Upper lobe of right lung (tissue), 1 donor: Measurements from ENCODE around the gene TRAK2. TPM values are rescaled to one million over a fixed set of nuclear protein-coding genes. Genes with fewer than 3 reads are reported as not detected.

Experiments
- ATAC-seq: fragments of 200-7000 bp; cut with Tn5 transposase; one replicate; pipeline ENCODE4 v1.9.1; 2020; ENCODE audit warnings: mild to moderate bottlenecking, moderate library complexity
- DNase-seq: peaks from one replicate; pipeline ENCODE4 v3.0.0-alpha.2; 2020
- H3K27ac ChIP-seq: fragments of 200-600 bp; one replicate; pipeline ENCODE4 v1.8.0; 2022
- H3K27me3 ChIP-seq: fragments of 200-600 bp; one replicate; pipeline ENCODE4 v1.8.0; 2022; ENCODE audit warnings: mild to moderate bottlenecking
- H3K36me3 ChIP-seq: fragments of 200-600 bp; one replicate; pipeline ENCODE4 v1.8.0; 2022
- H3K4me1 ChIP-seq: fragments of 200-600 bp; one replicate; pipeline ENCODE4 v1.8.0; 2022
- H3K4me3 ChIP-seq: fragments of 200-600 bp; one replicate; pipeline ENCODE4 v1.8.0; 2022; ENCODE audit warnings: mild to moderate bottlenecking
- H3K9me3 ChIP-seq: fragments of 200-600 bp; one replicate; pipeline ENCODE4 v1.8.0; 2022
- intact Hi-C: fragments of 100-400 bp; cut with DNase I; formaldehyde crosslinking; loops from one replicate; pipeline ENCODE4 v1.11.0; 2022
- total RNA-seq: library from RNA; stranded (reverse); fragmentation: NEBNext Ultra II Directional; extraction: Animal tissue kit (Norgen Biotek cat#: 25700); gene quantifications from one replicate; pipeline ENCODE4 v1.2.1, GENCODE V29; 2021
- TF ChIP-seq, protein P1 (sequence below): fragments of 200-600 bp; IDR thresholded peaks from one replicate; pipeline ENCODE4 v1.8.0; 2022; ENCODE audit warnings: antibody characterized with exemption
- donor health status: DM: no; HTN: yes; CAD: no; lungs with severe emphysema.

Gene TRAK2
- total RNA-seq, 1 donor from 2014 or later: 78.0 TPM

DNA sequence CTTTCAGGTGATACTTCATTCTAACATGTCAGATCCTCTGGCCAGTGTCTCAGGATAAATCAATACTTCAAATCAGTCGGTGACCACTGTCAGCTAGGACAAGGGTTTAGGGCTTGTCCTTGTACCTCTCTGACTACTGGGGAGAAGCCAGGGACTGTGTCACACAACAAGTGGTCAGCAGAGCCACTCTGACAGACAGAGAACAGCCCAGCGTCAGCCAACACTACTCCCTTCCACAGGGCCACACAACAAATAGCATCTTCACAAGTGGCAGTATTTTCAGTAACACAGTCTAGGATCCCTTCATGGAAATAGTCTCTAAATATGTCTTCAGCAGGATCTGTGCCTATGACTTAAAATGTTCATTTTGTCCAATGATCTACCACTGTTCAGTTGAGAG, 108.3 kb downstream of the TRAK2 start:
- intact Hi-C loops: no loop called here
- no peaks in the 10 kb centered on the region for H3K27me3 ChIP-seq
- H3K4me3 ChIP-seq: no peak overlapping the region
- peaks cover 4% of the 10 kb centered on the region for H3K36me3 ChIP-seq
- H3K9me3 ChIP-seq: no peaks in the 10 kb centered on the region
- no peaks in the 10 kb centered on the region for H3K4me1 ChIP-seq
- DNase-seq: no peak
- ATAC-seq: no peak
- TF ChIP-seq, protein P1, sequence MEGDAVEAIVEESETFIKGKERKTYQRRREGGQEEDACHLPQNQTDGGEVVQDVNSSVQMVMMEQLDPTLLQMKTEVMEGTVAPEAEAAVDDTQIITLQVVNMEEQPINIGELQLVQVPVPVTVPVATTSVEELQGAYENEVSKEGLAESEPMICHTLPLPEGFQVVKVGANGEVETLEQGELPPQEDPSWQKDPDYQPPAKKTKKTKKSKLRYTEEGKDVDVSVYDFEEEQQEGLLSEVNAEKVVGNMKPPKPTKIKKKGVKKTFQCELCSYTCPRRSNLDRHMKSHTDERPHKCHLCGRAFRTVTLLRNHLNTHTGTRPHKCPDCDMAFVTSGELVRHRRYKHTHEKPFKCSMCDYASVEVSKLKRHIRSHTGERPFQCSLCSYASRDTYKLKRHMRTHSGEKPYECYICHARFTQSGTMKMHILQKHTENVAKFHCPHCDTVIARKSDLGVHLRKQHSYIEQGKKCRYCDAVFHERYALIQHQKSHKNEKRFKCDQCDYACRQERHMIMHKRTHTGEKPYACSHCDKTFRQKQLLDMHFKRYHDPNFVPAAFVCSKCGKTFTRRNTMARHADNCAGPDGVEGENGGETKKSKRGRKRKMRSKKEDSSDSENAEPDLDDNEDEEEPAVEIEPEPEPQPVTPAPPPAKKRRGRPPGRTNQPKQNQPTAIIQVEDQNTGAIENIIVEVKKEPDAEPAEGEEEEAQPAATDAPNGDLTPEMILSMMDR: no peak
- no peak overlapping the region for H3K27ac ChIP-seq

DNA sequence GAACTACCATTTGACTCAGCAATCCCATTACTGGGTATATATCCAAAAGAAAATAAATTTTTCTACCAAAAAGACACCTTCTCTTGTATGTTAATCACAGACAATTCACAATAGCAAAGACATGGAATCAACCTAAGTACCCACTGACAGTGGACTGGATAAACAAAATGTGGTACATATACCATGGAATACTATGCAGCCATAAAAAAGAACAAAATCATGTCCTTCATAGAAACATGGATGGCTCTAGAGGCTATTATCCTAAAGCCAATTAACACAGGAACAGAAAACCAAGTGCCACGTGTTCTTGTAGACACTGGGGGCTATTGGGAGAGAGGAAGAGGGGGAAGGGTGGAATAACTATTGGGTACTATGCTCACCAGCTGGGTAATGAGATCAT, 121.8 kb downstream of the TRAK2 start:
- H3K27me3 ChIP-seq: no peaks in the 10 kb centered on the region
- H3K4me1 ChIP-seq: no peaks in the 10 kb centered on the region
- DNase-seq (no peak), ATAC-seq (no peak)
- H3K4me3 ChIP-seq: no peak overlapping the region
- TF ChIP-seq, protein P1: no peak
- intact Hi-C loops: no loop called here
- H3K27ac ChIP-seq: no peak overlapping the region
- no peaks in the 10 kb centered on the region for H3K9me3 ChIP-seq
- H3K36me3 ChIP-seq: no peaks in the 10 kb centered on the region

DNA sequence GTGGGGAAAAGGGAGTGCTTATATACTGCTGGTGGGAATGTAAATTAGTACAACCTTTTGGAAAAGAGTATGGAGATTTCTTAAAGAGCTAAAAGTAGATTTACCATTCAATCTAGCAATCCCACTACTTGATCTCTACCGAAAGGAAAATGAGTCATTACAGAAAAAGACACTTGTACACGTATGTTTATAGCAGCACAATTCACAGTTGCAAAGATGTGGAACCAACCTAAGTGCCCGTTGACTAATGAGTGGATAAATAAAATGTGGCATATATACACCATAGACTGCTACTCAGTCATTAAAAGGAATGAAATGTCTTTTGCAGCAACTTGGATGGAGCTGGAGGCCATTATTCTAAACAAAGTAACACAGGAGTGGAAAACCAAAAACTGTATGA, 123.6 kb downstream of the TRAK2 start:
- no peak for ATAC-seq
- no peak overlapping the region for H3K27ac ChIP-seq
- H3K36me3 ChIP-seq: no peaks in the 10 kb centered on the region
- no peaks in the 10 kb centered on the region for H3K4me1 ChIP-seq
- DNase-seq: no peak
- intact Hi-C loops: no loop called here
- no peak overlapping the region for H3K4me3 ChIP-seq
- TF ChIP-seq, protein P1: no peak
- H3K27me3 ChIP-seq: no peaks in the 10 kb centered on the region
- no peaks in the 10 kb centered on the region for H3K9me3 ChIP-seq

Other genes with a start within 250 kb of the TRAK2 start
- gene CASP8, start 190.9 kb downstream of the TRAK2 start, total RNA-seq: 39.5 TPM
- 3.6 TPM for gene FLACC1, start 94.1 kb downstream of the TRAK2 start, total RNA-seq
- 18.9 TPM for gene STRADB, start 282 bp upstream of the TRAK2 start, total RNA-seq
- 13.7 TPM for gene TMEM237, start 192.0 kb upstream of the TRAK2 start, total RNA-seq
- gene MPP4, start 247.2 kb upstream of the TRAK2 start, total RNA-seq: 0.17 TPM